Measurements from ENCODE around the gene RAB30. TPM values are rescaled to one million over a fixed set of nuclear protein-coding genes. Genes with fewer than 3 reads are reported as not detected.

Gene RAB30
- total RNA-seq, 1 experiment from 2014 or later, result 6.2 TPM

GRCh38 chr11:83102834-83103233 is 31.1 kb upstream of the RAB30 start:
- H3K4me3 Mint-ChIP-seq, result no peak overlapping the region
- no peak for ATAC-seq
- ChIA-PET CTCF (no interaction called here), POLR2A (no interaction called here)
- no peak for TF ChIP-seq JAZF1 (CRISPR knock-in tag; IDR thresholded peaks at IDR 0.05)
- no peak for TF ChIP-seq TEAD1 (CRISPR knock-in tag; IDR thresholded peaks at IDR 0.05)
- no peak for TF ChIP-seq GTF2I (CRISPR knock-in tag; conservative IDR thresholded peaks at IDR 0.05)
- TF ChIP-seq ZNF512 (CRISPR knock-in tag; IDR thresholded peaks at IDR 0.05; ENCODE audit: borderline replicate concordance), result no peak
- TF ChIP-seq FOXJ3 (CRISPR knock-in tag; IDR thresholded peaks at IDR 0.05; ENCODE audit: borderline replicate concordance), result no peak
- no peak for TF ChIP-seq JUN (CRISPR knock-in tag; IDR thresholded peaks at IDR 0.05)
- no peak for TF ChIP-seq ZNF416 (CRISPR knock-in tag; IDR thresholded peaks at IDR 0.05)
- TF ChIP-seq SMAD3 (CRISPR knock-in tag; IDR thresholded peaks at IDR 0.05; ENCODE audit: borderline replicate concordance), result no peak
- no peak for TF ChIP-seq MXD4 (CRISPR knock-in tag; IDR thresholded peaks at IDR 0.05; ENCODE audit: borderline replicate concordance)
- no peak for TF ChIP-seq HMGA2 (CRISPR knock-in tag; IDR thresholded peaks at IDR 0.05)
- no peak for TF ChIP-seq E2F5 (CRISPR knock-in tag; IDR thresholded peaks at IDR 0.05)
- no peak for TF ChIP-seq NR1H2 (CRISPR knock-in tag; IDR thresholded peaks at IDR 0.05)
- no peak for TF ChIP-seq NFATC4 (CRISPR knock-in tag; IDR thresholded peaks at IDR 0.05)
- TF ChIP-seq PRDM15 (CRISPR knock-in tag; IDR thresholded peaks at IDR 0.05), result no peak
- no peaks in the 10 kb centered on the region for H3K9me3 Mint-ChIP-seq
- no peak for DNase-seq (ENCODE audit: low spot score)
- H3K36me3 Mint-ChIP-seq, result no peaks in the 10 kb centered on the region
- H3K27me3 Mint-ChIP-seq (ENCODE audit: low read depth), result no peaks in the 10 kb centered on the region
- H3K27ac Mint-ChIP-seq, result no peak overlapping the region
- H3K4me1 Mint-ChIP-seq, result 0 out of 2 replicates have a peak, but pooled peaks cover 3% of the 10 kb centered on the region

GRCh38 chr11:83097429-83098075 is 25.9 kb upstream of the RAB30 start:
- Mint-ChIP-seq H3K36me3 (no peaks in the 10 kb centered on the region), H3K27ac (no peak overlapping the region), H3K4me1 (0 out of 2 replicates have a peak, but pooled peaks cover 3% of the 10 kb centered on the region), H3K4me3 (no peak overlapping the region), H3K27me3 (ENCODE audit: low read depth) (no peaks in the 10 kb centered on the region), H3K9me3 (peaks cover 4% of the 10 kb centered on the region)
- DNase-seq (ENCODE audit: low spot score) (no peak), ATAC-seq (no peak)
- ChIA-PET CTCF (interaction anchor here (0.6 kb wide), 1 partner anchor 1258 kb away, joined by 6 read pairs; no protein-coding TSS in a partner anchor), POLR2A (interaction anchor here (0.7 kb wide), 1 partner anchor 63 kb away, joined by 3 read pairs; no protein-coding TSS in a partner anchor)
- TF ChIP-seq PREB (CRISPR knock-in tag; IDR thresholded peaks at IDR 0.05; ENCODE audit: borderline replicate concordance) (no peak), ATF6 (CRISPR knock-in tag; IDR thresholded peaks at IDR 0.05) (no peak), MLX (CRISPR knock-in tag; IDR thresholded peaks at IDR 0.05) (no peak), ZBTB43 (CRISPR knock-in tag; IDR thresholded peaks at IDR 0.05) (no peak), ZNF281 (CRISPR knock-in tag; IDR thresholded peaks at IDR 0.05) (no peak), NFYB (CRISPR knock-in tag; conservative IDR thresholded peaks at IDR 0.05; ENCODE audit: low read depth) (no peak)

All from WTC11 (cell line).